ENCODE data around the gene RRP9.

- TF ChIP-seq CTCF (conservative IDR thresholded peaks at IDR 0.05; ENCODE audit: low read length) = no peak
- TF ChIP-seq EZH2phosphoT487 (IDR thresholded peaks at IDR 0.05; ENCODE audit: borderline replicate concordance) = no peak
Observed at GRCh38 chr3:51984269-51984647, 42.6 kb upstream of the RRP9 start.

All from Loucy (cell line).